Globus pallidus (tissue), 1 donor: ENCODE results near the gene NR6A1.

Experiments used
- DNase-seq: peaks from one replicate; pipeline ENCODE4 v3.0.0-alpha.2; 2015; ENCODE audit warnings: low spot score

Gene NR6A1

DNA sequence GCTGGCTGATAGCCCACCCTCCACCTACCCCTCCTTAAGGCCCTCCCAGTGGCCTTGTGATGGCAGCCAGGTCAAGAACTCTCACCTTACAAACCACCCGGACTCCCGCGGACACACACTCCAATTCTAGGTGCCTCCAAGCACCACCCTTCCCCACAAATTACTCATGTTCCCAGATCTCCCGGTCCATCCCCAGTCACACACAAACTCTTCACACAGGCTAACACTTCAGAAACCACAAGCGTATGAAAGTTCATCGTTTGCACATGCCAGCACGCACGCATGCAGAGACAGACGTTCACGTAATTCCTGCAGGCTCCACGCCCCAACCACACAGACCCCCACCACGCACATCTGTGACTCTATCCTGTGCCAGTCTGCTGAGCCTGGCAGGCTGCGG lies 281.9 kb downstream of the NR6A1 start:
- no peak for DNase-seq

DNA sequence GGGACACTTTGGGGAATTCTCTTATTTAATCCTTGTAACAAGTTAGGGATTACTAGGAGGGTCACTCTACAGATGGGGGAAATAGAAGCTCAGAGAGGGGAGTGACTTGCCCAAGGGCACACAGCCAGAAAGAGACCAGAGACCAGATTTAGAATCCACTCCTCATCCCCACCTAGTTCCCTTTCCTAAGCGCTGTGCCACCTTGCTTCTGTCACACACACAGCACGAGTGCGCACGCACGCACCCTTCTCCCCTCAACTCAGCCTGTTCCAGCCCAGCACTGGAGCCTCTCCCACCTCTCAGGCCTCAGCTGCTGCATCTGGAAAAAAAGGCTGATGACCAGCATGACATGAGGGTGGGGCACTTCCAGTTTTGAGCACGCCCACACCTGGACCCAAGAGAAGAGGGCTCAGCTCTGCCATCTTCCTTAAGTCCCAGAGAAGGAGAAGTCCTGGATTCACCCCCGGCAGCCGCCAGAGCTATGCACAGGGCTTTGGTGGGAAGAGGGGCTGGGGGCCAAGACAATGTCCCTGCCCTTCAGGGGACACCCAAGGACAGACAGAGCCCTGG lies 282.4 kb downstream of the NR6A1 start:
- DNase-seq, result no peak

DNA sequence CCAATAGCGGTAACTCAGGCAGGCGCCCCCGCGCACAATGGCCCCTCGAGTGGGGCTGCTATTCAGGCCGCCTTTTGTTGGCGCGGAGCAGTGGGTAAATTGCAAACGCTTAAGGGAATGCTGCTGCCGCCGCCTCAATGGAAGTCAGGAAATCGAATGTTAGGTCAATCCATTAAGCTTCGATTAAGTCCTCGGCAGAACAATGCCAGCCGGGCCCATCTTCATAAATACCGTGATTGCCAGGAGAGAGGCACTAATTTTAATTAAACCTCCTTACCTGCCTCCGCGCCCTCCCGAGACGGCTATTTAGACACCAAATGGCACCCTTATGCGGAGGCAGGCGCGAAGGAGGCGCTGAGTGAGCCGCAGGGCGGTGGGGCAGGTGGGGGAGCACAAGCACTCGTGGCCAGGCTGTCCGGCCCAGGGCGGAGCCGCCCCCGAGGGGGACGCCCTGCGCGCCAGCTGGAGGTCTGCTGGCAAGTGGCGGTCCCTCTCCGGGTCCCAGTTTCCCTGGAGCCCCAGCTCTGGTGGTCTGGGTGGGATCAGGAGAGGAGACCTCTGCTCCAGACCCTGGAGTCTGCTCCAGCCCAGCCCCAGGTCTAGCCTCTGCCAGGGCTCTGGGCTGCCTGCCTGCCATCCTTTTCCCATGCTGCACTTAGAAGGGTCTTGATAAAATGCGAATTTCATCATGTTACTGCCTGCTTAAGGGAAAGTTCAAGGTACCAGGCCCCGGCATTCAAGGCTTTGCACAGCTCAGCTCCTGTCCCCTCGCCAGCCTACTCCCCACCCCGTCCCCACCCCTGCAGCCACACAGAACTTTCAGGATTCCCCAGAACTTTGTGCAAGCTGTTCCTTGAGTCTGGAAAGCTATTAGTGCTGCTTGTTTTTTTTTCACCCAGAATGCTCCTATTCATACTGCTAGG lies 283.6 kb downstream of the NR6A1 start:
- no peak for DNase-seq

DNA sequence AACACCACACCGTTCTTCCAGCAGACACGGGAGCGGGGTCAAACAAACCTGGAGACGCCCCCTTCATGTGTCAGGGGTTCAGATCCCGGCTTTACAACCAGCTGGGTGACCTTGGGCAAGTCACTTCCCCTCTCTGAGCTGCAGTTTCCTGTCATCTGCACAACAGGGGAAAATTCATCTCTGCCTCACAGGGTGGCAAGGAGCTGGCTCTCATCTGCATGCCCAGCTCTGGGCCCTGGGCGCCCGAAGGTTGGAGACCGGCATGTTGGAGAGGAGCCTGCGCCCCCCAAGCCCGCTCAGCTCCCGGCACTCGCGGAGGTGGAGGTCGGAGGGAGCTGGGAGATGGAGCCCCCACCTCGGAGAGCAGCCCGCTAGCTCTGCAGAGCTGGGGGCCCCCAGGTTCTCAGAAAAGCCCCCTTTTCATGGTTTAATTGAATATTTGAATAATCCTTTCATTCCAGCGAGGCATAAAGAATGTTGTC lies 284.3 kb downstream of the NR6A1 start:
- DNase-seq, result no peak

DNA sequence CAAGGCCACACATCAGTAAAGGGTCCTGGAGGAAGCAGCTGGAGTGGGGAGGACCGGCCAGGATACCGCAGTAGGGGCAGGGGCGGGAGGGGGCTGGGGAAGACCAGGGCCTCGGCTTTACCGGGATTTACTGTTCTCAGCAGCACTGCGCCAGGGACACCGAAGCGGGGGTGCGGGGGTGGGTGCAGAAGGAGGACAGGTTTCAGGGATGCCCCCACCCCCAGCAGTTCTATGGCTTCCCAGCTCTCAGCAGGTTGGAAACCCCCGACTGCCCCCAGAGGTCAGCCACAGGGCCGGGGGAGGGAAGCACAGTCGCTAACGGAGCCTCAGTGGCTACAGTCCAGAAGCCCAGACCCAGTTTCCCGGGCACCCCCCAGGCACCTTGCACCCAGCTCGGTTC lies 285.2 kb downstream of the NR6A1 start:
- DNase-seq, result no peak

DNA sequence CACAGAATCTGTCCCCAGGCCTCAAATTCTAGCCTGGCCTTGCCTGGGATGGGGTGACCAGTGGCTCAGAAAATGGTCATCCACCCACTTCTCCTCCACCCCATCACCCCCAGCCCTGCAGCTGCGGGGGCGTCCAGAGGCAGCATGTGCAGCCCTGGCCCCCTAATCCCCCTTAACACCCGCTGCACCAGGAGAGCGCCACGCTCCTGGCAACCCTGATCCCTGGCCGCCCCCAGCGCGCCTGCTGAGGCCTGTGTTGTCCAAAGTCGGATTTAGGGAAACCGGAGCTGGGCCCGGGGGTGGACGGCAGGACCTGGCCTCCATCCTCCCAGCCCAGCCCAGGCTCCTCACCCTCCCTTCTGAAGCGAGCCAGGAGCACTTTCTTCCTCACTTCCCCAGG lies 285.9 kb downstream of the NR6A1 start:
- no peak for DNase-seq

DNA sequence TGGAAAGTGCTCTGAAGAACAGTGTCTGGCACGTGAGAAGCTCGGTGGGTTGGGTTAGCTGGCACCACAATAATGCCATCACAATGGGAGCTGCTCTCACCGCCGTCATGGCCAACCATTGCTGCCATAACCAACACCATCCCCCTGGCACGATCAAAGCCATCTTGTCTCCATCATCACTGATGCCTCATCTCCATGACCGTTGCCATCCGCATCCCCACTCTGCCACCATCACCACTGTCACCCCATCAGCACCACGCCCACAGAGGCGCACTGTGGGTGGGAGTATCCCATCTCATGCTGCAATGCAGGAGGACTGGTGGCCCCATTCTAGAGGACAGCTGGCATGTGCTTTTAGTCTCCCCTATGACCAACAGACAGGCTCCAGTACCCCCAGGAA lies 287.6 kb downstream of the NR6A1 start:
- no peak for DNase-seq

DNA sequence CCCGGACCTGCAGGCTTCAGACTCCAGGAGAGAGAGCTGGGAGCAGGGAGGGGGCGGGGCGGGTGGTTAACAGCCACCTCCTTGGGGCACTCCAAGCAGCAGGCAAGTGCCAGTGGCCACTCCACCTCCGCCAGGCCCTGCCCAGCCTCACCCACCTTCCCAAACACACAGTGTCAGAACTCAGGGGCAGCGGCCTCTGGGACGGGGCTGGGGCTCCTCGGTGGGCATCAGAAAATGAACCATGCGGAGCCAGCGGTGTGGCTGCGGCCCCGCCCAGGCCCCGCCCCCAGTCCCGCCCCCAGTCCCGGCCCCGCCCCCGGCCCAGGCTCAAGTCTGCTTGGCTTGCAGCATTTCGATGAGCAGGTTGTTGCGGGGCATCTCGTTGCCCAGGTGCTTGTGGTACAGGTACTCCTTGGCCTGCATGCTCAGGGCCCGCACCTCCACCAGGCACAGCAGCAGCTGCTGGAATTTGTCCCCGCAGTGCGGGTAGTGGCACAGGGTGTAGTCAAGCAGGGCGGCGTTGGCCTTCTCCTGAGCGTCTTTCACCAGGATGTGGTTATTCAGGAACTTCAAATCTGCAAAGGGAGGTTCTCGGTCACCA lies 288.6 kb downstream of the NR6A1 start:
- no peak for DNase-seq

DNA sequence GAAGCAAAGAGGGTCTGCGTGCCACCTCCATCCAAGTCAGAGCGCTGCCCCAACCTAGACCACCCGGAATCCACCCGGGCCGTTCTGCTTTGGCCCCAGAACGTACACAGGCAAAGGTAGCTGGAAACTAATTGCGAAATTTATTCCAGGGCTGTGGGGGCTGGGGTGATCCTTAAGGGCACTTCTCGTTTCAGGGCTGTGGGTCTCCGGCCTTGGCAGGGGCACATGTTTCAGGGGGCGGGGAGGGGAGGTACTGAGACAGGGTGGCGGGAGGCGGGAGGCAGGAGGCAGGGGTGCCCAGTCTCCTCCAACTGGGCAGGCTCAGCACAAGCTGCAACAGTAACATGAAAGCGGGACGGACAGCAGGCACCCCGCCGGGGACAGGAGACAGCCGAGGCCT lies 290.0 kb downstream of the NR6A1 start:
- no peak for DNase-seq

DNA sequence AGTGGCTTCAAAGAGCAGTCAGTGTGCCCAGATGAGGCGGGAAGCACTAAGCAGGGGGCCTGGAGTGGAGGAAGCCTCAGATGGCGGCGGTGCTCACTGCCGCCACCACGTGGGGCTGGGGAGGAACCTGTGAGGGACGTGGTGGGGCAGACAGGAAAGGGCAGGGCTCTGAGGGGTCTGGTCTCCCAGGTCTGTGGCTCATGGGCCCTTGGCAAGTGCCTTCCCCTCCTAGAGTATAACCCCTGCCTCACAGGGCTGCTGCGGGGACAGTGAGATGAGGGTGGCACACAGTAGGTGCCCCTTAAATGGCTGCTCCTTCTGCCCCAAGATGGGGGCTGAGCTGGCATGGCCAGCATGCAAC lies 290.5 kb downstream of the NR6A1 start:
- no peak for DNase-seq

DNA sequence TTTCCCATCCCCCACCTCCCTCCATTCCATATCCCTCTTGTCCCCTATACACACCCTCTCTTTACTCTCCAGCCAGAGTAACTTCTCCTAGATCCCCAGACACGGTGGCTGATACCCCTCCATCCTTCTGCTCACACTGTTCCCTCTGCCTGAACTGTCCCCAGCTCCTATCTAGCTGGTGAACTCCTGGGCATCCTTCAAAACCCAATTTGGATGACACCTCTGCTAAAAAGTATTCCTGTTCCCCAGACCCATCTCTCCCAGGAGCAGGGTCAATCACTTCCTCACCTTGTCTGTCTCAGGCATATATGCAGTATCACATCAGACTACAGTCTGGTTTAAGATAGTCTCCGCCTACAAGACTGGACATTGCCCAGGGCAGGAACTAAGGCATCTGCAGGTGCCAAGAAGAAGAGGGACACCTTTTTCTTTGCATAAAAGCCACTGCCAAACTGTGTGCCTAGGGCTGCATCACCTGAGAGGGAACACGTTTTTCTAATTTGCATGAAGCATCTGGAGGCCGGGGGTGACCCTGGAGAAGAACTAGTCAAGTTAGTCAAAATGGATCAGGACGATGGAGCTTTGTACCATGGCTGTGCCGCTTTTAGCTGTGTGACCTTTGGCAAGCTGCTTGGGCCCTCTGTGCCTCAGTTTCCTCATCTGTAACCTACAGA lies 291.0 kb downstream of the NR6A1 start:
- DNase-seq, result no peak

DNA sequence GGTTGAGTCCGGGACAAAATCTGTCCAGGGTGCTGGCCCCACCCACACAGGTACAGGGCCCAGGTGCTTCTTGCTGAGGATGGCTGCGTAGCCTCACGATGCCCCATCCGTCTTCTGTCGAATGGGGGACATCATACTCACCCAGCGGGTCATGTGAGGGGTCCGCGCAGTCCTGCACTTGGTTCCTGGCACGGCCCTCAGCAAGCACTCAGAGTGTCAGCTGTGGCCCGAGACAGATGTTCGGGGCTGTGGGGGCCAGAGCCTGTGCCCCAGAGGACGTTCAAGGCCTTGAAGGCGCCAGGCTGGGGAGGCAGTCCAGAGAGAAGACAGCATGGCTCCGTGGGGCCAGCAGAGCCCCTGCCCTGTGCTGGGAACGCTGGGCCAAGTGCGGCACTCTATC lies 291.7 kb downstream of the NR6A1 start:
- no peak for DNase-seq

DNA sequence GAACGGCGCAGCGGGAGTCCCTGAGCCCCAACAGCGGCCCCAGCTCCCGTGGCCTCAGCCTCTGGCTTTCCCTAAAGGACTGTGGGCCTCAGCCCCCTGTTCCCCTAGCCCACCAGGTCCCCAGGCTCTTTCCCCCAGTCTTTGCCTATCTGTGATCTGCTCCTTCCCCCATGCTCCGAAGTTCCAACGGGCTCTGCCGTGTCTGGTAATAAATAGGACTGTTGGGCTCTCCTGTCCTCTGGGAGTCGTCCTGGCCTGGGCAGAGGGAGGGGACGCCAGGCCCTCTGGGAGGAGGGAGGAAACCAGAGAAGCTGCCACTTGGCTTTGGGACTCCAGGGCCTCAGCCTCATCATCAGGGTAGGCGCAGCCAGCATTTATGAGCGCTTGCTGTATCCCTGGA lies 292.8 kb downstream of the NR6A1 start:
- no peak for DNase-seq

DNA sequence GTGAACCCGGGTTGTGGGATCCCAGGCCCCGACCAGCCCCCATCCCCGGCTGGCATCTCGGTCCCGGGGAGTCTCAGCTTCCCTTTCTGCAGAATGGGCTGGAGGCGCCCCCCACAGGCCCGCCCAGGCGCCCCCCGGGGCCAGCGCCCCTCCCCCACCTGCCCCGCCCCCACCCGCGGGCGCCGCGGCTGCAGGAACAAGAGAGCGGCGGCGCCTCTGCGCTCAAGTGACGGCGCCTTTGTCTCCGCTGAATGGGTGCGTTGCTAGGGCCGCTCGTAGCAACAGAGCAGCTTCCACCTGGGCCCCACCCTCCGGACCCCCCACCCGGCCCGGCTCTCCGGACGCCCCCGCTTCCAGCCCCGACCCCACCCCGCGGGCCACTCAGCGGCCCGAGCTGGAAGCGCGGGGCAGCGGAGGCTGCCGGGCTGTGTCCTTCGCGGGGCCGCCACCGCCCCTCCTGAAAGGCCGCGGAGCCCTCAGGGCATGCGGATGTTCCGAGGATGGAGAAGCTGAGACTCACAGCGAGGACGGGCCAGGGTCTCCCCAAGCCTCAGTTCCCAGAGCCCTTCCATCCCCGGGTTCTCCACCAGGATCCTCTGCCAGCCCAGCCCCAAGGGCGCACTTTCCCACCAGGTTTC lies 293.3 kb downstream of the NR6A1 start:
- no peak for DNase-seq

DNA sequence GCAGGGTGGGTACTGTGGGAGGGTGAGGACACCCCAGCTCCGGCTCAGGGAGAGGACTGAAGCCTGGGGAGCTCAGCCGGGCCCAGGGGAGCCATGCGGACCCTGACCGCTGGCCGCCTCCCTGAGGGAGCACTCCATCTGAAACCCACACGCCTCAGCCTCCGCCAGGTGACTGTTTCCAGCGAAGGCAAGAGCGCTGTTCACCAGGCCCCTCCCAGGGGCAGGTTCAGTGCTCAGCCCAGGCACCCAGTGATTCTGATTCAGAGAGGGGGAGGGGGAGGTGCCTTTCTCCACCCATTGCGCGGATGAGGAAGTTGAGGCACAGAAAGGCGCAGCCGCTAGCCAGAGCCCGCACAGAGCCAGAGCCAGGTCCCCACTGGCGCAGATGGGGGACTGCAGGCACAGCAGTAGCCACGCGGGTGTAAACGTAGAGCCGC lies 293.9 kb downstream of the NR6A1 start:
- DNase-seq, result no peak

DNA sequence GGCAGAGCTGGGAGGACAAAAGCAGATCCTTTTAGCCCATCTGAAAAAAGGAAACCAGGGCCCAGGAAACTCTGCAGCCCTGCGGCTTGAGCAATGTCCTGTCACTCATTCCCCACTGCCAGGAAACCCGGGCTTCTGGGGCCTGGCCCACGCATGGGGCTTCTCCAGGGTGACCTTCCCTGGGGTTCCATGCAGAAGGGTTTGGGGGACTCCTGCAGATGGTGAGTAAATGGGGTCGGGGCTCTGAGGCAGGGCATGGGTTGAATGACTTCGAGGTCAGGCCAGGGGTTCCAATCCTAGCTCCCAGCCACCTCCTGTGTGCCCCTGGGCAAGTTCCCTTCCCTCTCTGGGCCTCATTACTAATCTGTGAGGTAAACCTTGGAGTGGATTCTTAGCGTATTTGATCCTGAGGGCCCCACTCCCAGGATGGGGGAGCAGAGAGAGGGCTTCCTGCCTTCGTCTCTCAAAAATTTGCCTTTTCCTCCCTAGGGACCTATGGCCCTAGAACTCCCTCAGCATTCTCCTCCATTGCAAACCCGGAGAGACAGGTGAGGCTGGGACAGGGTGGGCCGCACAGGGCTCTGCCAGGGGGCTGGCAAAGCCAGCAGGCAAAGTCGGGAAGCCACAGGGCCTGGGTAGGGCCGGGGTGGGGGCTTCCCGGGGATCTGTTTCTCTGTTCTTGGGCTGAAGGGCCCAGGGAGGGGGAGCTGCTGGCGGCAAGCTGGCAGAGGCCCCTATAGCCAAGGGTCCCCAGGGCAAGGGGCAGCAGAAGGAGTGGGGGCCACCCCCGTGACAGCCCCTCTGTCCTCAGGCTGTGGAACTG lies 295.0 kb downstream of the NR6A1 start:
- DNase-seq, result no peak

DNA sequence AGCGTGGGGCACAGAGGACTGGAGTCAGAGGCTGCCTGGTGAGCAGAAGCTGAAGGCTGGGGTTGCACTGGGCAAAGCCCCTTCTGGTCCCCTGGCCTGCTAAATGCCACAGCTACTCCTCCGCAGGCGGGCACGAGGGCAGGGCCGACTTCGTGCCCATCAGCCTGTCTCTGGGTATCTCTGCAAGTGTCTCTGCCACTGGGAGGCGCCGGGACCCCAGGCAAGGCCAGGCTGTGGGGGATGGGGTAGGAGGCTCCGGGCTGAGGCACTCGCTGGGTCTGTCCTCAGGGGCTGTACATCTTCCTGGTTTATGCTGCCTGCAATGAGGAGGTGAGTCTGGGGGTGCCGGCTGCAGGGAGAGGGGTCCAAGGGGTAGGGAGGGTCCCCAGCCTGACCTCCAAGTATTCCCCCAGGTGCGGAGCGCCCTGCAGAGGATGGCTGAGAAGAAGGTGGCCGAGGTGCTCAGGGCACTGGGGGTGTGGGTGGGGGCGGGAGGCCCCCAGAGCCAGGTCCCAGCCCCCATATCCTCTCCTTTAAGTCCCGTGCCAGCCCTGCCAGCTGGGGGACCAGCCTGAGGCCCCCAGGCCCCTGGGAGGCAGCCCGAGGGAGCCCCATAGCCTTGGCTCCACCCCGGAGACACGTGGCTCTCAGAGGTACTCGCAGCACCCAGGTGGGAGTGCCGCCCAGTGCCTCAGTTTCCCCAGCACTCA lies 295.8 kb downstream of the NR6A1 start:
- no peak for DNase-seq

DNA sequence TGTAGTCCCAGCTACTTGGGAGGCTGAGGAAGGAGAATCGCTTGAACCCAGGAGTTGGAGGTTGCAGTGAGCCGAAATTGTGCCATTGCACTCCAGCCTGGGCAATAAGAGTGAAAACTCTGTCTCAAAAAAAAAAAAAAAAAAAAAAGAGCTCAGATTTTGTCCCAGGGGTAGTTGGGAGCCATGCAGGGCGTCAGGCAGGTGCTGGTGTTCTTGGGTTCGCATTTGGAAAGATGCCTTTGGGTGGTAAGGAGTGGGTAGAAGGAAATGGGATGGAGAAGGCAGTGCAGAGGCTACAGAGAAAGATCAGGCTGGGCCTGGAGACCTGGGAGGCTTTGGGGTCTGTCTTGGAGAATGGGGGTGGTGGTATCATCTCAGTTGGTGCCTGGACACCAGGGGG lies 297.0 kb downstream of the NR6A1 start:
- DNase-seq, result no peak

DNA sequence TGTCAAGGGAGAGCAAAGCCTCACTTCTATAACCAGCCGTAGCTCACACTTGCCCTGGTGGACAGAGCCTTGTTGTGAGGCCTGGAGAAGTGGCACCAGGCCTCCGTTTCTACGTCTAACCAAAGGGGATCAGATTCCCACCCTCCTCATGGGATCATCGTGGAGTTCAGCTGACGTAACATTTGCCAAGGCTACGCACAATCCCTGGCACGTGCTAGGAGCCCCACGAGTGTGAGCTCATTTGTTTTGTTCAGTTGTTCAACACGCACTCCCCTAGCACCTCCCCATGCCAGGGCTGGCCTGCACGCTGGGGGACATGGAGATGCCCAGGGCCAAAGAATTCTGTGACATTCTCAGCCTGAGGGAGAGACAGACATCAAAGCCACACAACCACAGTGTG lies 297.8 kb downstream of the NR6A1 start:
- no peak for DNase-seq

DNA sequence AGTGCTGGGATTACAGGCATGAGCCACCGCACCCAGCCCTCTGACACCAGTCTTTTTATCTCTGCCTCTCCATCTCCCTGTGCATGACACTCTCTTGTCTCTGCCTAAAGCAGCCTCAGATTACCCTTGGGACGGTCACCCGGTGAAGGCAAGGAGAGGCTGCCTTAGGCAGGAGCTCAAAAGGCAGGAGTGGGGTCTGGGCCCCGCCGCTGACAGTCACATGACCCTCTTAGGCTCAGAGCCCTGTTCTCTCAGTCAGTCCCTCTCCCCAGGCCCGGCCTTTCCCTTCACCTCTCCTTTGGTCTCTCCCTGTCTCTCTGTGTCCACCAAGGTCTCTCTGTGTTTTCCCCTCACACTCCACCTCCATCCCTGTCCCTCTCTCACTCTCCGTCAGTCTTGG lies 298.3 kb downstream of the NR6A1 start:
- no peak for DNase-seq

DNA sequence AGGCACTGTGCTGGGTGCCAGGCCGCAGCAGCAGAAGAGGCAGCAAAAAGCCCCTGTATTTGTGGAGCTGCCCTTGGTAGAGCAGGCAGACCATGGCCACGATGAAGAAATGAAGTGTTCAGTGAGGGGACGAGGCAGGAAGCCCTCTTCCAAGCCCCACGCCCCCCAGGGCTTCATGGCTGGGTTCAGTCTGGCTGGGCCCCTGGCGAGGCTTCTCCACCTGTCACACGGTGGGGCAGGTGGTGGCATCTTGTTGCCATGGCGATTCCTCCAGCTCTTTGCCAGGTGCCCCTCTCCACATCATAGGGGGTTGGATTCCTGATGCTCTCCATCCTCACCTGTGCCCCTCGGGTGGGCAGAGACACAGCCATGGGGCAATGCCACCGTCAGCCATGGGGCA lies 299.4 kb downstream of the NR6A1 start:
- DNase-seq, result no peak
